ENCODE measurements around the gene SLC24A3.

The SLC24A3 gene

GRCh38 chr20:19723813-19724430, 511.5 kb downstream of the SLC24A3 start:
- H3K27me3 ChIP-seq (ENCODE audit: insufficient read depth, low read length): no peaks in the 10 kb centered on the region
- no peak overlapping the region for H3K9ac ChIP-seq (ENCODE audit: low read depth, low read length)
- H3K36me3 ChIP-seq (ENCODE audit: insufficient read depth, low read length): no peaks in the 10 kb centered on the region
- WGBS: 94% methylated on average over 10 of the region's 11 CpGs
- H3K9me3 ChIP-seq (ENCODE audit: insufficient read depth, low read depth, low read length): no peaks in the 10 kb centered on the region
- no peaks in the 10 kb centered on the region for H3K4me1 ChIP-seq (ENCODE audit: insufficient read depth, low read length)
- no peak overlapping the region for H3K4me3 ChIP-seq (ENCODE audit: low read length)
- no peak overlapping the region for H3K27ac ChIP-seq (ENCODE audit: low read depth, low read length)

GRCh38 chr20:19725373-19725772, 512.9 kb downstream of the SLC24A3 start:
- Histone ChIP-seq H3K27me3 (ENCODE audit: insufficient read depth, low read length) (no peaks in the 10 kb centered on the region), H3K36me3 (ENCODE audit: insufficient read depth, low read length) (no peaks in the 10 kb centered on the region), H3K9ac (ENCODE audit: low read depth, low read length) (no peak overlapping the region), H3K27ac (ENCODE audit: low read depth, low read length) (no peak overlapping the region), H3K4me1 (ENCODE audit: insufficient read depth, low read length) (no peaks in the 10 kb centered on the region), H3K9me3 (ENCODE audit: insufficient read depth, low read depth, low read length) (no peaks in the 10 kb centered on the region), H3K4me3 (ENCODE audit: low read length) (no peak overlapping the region)
- 91% methylated on average over 4 of the region's 4 CpGs for WGBS

GRCh38 chr20:19725814-19726525, 513.5 kb downstream of the SLC24A3 start:
- 93% methylated on average over 1 of the region's 1 CpG for WGBS
- no peak overlapping the region for H3K27ac ChIP-seq (ENCODE audit: low read depth, low read length)

GRCh38 chr20:19727251-19727847, 514.9 kb downstream of the SLC24A3 start:
- no peaks in the 10 kb centered on the region for H3K4me1 ChIP-seq (ENCODE audit: insufficient read depth, low read length)
- WGBS: 96% methylated on average over 10 of the region's 10 CpGs
- H3K27me3 ChIP-seq (ENCODE audit: insufficient read depth, low read length): no peaks in the 10 kb centered on the region
- no peak overlapping the region for H3K27ac ChIP-seq (ENCODE audit: low read depth, low read length)
- no peaks in the 10 kb centered on the region for H3K36me3 ChIP-seq (ENCODE audit: insufficient read depth, low read length)
- H3K9ac ChIP-seq (ENCODE audit: low read depth, low read length): no peak overlapping the region
- no peaks in the 10 kb centered on the region for H3K9me3 ChIP-seq (ENCODE audit: insufficient read depth, low read depth, low read length)
- no peak overlapping the region for H3K4me3 ChIP-seq (ENCODE audit: low read length)

More at GRCh38 chr20:19725814-19726525, 513.5 kb downstream of the SLC24A3 start:
- H3K4me3 ChIP-seq (ENCODE audit: low read length): no peak overlapping the region
- no peaks in the 10 kb centered on the region for H3K27me3 ChIP-seq (ENCODE audit: insufficient read depth, low read length)
- no peak overlapping the region for H3K9ac ChIP-seq (ENCODE audit: low read depth, low read length)
- no peaks in the 10 kb centered on the region for H3K36me3 ChIP-seq (ENCODE audit: insufficient read depth, low read length)
- H3K9me3 ChIP-seq (ENCODE audit: insufficient read depth, low read depth, low read length): no peaks in the 10 kb centered on the region
- no peaks in the 10 kb centered on the region for H3K4me1 ChIP-seq (ENCODE audit: insufficient read depth, low read length)

GRCh38 chr20:19729672-19730071, 517.2 kb downstream of the SLC24A3 start:
- over 99% methylated on average over 4 of the region's 4 CpGs for WGBS
- no peaks in the 10 kb centered on the region for H3K4me1 ChIP-seq (ENCODE audit: insufficient read depth, low read length)
- no peaks in the 10 kb centered on the region for H3K27me3 ChIP-seq (ENCODE audit: insufficient read depth, low read length)
- no peaks in the 10 kb centered on the region for H3K36me3 ChIP-seq (ENCODE audit: insufficient read depth, low read length)
- H3K27ac ChIP-seq (ENCODE audit: low read depth, low read length): no peak overlapping the region
- H3K9ac ChIP-seq (ENCODE audit: low read depth, low read length): no peak overlapping the region
- no peak overlapping the region for H3K4me3 ChIP-seq (ENCODE audit: low read length)
- H3K9me3 ChIP-seq (ENCODE audit: insufficient read depth, low read depth, low read length): no peaks in the 10 kb centered on the region

- no peak overlapping the region for H3K4me3 ChIP-seq (ENCODE audit: low read length)
- 94% methylated on average over 6 of the region's 7 CpGs for WGBS
Observed at GRCh38 chr20:19730706-19731105, 518.3 kb downstream of the SLC24A3 start.

GRCh38 chr20:19734811-19735210, 522.4 kb downstream of the SLC24A3 start:
- no peak overlapping the region for H3K9ac ChIP-seq (ENCODE audit: low read depth, low read length)
- WGBS: 87% methylated on average over 1 of the region's 1 CpG
- peaks cover 8% of the 10 kb centered on the region; the same call in 1 of the 2 replicates for H3K4me1 ChIP-seq (ENCODE audit: insufficient read depth, low read length)
- no peaks in the 10 kb centered on the region for H3K36me3 ChIP-seq (ENCODE audit: insufficient read depth, low read length)
- H3K9me3 ChIP-seq (ENCODE audit: insufficient read depth, low read depth, low read length): no peaks in the 10 kb centered on the region
- H3K4me3 ChIP-seq (ENCODE audit: low read length): no peak overlapping the region
- no peak overlapping the region for H3K27ac ChIP-seq (ENCODE audit: low read depth, low read length)
- no peaks in the 10 kb centered on the region for H3K27me3 ChIP-seq (ENCODE audit: insufficient read depth, low read length)

More at GRCh38 chr20:19730706-19731105, 518.3 kb downstream of the SLC24A3 start:
- Histone ChIP-seq H3K27me3 (ENCODE audit: insufficient read depth, low read length) (no peaks in the 10 kb centered on the region), H3K9ac (ENCODE audit: low read depth, low read length) (no peak overlapping the region), H3K27ac (ENCODE audit: low read depth, low read length) (no peak overlapping the region), H3K9me3 (ENCODE audit: insufficient read depth, low read depth, low read length) (no peaks in the 10 kb centered on the region), H3K4me1 (ENCODE audit: insufficient read depth, low read length) (peaks cover 7% of the 10 kb centered on the region; the same call in 1 of the 2 replicates), H3K36me3 (ENCODE audit: insufficient read depth, low read length) (no peaks in the 10 kb centered on the region)

- no peak overlapping the region for H3K27ac ChIP-seq (ENCODE audit: low read depth, low read length)
- no peak overlapping the region for H3K4me3 ChIP-seq (ENCODE audit: low read length)
- H3K36me3 ChIP-seq (ENCODE audit: insufficient read depth, low read length): no peaks in the 10 kb centered on the region
- H3K9ac ChIP-seq (ENCODE audit: low read depth, low read length): no peak overlapping the region
- no peaks in the 10 kb centered on the region for H3K27me3 ChIP-seq (ENCODE audit: insufficient read depth, low read length)
- no peaks in the 10 kb centered on the region for H3K9me3 ChIP-seq (ENCODE audit: insufficient read depth, low read depth, low read length)
- WGBS: 54% methylated on average over 6 of the region's 6 CpGs
- H3K4me1 ChIP-seq (ENCODE audit: insufficient read depth, low read length): peaks cover 8% of the 10 kb centered on the region; the same call in 1 of the 2 replicates
Observed at GRCh38 chr20:19735446-19735845, 523.0 kb downstream of the SLC24A3 start.

- peaks cover 8% of the 10 kb centered on the region; the same call in 1 of the 2 replicates for H3K4me1 ChIP-seq (ENCODE audit: insufficient read depth, low read length)
- no peaks in the 10 kb centered on the region for H3K36me3 ChIP-seq (ENCODE audit: insufficient read depth, low read length)
- 87% methylated on average over 4 of the region's 4 CpGs for WGBS
- no peak overlapping the region for H3K9ac ChIP-seq (ENCODE audit: low read depth, low read length)
- no peak overlapping the region for H3K27ac ChIP-seq (ENCODE audit: low read depth, low read length)
- no peaks in the 10 kb centered on the region for H3K27me3 ChIP-seq (ENCODE audit: insufficient read depth, low read length)
- H3K9me3 ChIP-seq (ENCODE audit: insufficient read depth, low read depth, low read length): no peaks in the 10 kb centered on the region
- no peak overlapping the region for H3K4me3 ChIP-seq (ENCODE audit: low read length)
Observed at GRCh38 chr20:19737025-19737424, 524.6 kb downstream of the SLC24A3 start.

GRCh38 chr20:19738951-19739350, 526.5 kb downstream of the SLC24A3 start:
- Histone ChIP-seq H3K27me3 (ENCODE audit: insufficient read depth, low read length) (no peaks in the 10 kb centered on the region), H3K27ac (ENCODE audit: low read depth, low read length) (no peak overlapping the region), H3K4me1 (ENCODE audit: insufficient read depth, low read length) (peaks cover 14% of the 10 kb centered on the region; the same call in 1 of the 2 replicates), H3K9ac (ENCODE audit: low read depth, low read length) (no peak overlapping the region), H3K4me3 (ENCODE audit: low read length) (no peak overlapping the region), H3K36me3 (ENCODE audit: insufficient read depth, low read length) (no peaks in the 10 kb centered on the region), H3K9me3 (ENCODE audit: insufficient read depth, low read depth, low read length) (no peaks in the 10 kb centered on the region)
- 91% methylated on average over 5 of the region's 5 CpGs for WGBS

GRCh38 chr20:19739351-19739750, 526.9 kb downstream of the SLC24A3 start:
- H3K27me3 ChIP-seq (ENCODE audit: insufficient read depth, low read length): no peaks in the 10 kb centered on the region
- no peaks in the 10 kb centered on the region for H3K9me3 ChIP-seq (ENCODE audit: insufficient read depth, low read depth, low read length)
- H3K4me1 ChIP-seq (ENCODE audit: insufficient read depth, low read length): peaks cover 14% of the 10 kb centered on the region; the same call in 1 of the 2 replicates
- no peak overlapping the region for H3K4me3 ChIP-seq (ENCODE audit: low read length)
- no peaks in the 10 kb centered on the region for H3K36me3 ChIP-seq (ENCODE audit: insufficient read depth, low read length)
- H3K9ac ChIP-seq (ENCODE audit: low read depth, low read length): no peak overlapping the region
- 95% methylated on average over 10 of the region's 10 CpGs for WGBS
- no peak overlapping the region for H3K27ac ChIP-seq (ENCODE audit: low read depth, low read length)
